Astrocyte of the cerebellum (primary cell): ENCODE measurements around the gene INTS1.
"Not testable (repeated sequence)": the region's sequence is repeated elsewhere in the genome, so short reads cannot be mapped to it uniquely, and the experiment has no call there.

Experiments used
- DNase-seq: peaks from one replicate; pipeline ENCODE4 v3.0.0-alpha.2; 2011; ENCODE audit warnings: low read depth
- H3K4me3 ChIP-seq: 2 replicates; pipeline ENCODE4 v1.5.1; 2011; ENCODE audit warnings: mild to moderate bottlenecking, low read depth, low read length, moderate library complexity
- in situ Hi-C: cut with HindIII; loops from 2 replicates; pipeline ENCODE4 v1.10.0; 2017; ENCODE audit warnings: low sequenced_read_pairs
- TF ChIP-seq, protein P1 (sequence below): IDR thresholded peaks from 2 replicates; pipeline ENCODE4 v1.5.1; 2012; ENCODE audit warnings: low read length, low read depth, moderate library complexity, mild to moderate bottlenecking; ENCODE audit errors: missing control alignments

Gene INTS1

DNA sequence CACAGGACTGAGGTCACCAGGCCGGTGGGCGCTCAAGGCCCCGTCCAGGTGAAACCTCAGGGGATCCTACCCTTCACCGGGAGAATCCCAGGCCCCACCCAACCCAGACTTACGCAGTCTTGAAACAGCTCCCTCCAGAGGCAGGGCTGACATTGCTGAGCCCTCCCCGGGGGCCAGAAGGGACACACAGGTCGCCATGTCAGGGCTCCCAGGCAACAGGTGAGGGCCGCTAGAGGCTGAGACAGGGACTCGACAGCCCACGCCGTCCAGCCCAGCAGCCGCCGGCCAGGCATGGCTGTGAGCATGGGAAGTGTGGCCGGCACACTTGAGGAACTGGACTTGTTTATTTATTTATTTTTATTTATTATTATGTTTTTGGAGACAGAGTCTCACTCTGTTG lies 55.2 kb downstream of the INTS1 start:
- TF ChIP-seq, protein P1, sequence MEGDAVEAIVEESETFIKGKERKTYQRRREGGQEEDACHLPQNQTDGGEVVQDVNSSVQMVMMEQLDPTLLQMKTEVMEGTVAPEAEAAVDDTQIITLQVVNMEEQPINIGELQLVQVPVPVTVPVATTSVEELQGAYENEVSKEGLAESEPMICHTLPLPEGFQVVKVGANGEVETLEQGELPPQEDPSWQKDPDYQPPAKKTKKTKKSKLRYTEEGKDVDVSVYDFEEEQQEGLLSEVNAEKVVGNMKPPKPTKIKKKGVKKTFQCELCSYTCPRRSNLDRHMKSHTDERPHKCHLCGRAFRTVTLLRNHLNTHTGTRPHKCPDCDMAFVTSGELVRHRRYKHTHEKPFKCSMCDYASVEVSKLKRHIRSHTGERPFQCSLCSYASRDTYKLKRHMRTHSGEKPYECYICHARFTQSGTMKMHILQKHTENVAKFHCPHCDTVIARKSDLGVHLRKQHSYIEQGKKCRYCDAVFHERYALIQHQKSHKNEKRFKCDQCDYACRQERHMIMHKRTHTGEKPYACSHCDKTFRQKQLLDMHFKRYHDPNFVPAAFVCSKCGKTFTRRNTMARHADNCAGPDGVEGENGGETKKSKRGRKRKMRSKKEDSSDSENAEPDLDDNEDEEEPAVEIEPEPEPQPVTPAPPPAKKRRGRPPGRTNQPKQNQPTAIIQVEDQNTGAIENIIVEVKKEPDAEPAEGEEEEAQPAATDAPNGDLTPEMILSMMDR: no peak
- DNase-seq: no peak
- in situ Hi-C loops: no loop called here
- H3K4me3 ChIP-seq: no peak overlapping the region

DNA sequence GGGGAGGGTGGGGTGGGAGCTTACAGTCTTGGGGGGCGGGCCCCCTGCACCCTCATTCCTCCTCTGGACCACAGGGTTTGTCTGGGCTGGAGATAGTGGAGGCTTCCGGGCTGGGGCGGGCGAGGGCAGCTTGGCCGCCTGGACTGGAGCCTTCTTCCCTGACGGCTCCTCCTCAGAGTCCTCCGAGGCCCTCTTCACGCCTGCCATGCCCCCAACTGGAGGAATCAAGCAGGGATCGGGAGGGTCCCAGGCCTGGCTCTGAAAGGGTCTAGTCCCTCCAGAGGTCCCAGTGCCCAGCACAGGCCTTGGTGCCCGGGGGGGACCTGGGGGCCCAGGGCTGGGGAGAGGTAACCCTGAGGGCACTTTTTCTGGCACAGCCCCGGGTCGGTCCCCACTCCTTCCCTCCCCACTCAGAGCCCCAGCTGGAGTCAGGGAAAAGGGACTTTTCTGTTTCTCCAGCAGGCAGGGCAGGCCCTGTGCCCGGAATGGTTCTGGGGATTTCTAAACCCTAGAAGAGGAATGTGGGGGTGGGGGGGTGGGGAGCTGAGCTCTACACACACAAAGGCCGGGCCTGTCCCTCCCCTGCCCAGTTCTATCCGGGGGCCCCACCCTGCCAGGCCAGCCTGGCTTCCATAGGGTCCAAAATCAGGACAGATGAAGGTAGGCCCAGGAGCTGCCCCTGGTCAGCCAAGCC lies 56.5 kb downstream of the INTS1 start:
- no peak for DNase-seq
- in situ Hi-C loops: no loop called here
- H3K4me3 ChIP-seq: no peak overlapping the region
- TF ChIP-seq, protein P1: no peak

DNA sequence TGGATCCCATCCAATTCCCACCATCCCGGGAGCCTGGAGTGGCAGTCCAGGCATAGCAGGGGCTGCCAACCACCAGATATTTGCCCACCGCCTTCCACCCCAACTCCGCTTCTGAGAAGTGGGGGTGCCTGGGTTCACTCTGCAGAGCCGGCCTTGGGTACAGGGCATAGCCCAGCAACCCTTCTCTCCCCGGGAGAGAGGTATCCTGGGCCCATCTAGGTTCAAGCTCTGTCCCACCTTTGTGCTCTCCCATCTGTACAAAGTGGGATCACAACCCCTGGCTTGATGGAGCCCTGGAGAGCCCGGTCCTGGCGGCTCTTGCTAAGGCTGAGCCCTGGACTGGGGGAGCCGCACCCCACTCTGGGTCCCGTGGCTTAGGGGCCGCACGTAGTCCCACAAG lies 57.1 kb downstream of the INTS1 start:
- no peak overlapping the region for H3K4me3 ChIP-seq
- DNase-seq: no peak
- in situ Hi-C loops: no loop called here
- TF ChIP-seq, protein P1: no peak

DNA sequence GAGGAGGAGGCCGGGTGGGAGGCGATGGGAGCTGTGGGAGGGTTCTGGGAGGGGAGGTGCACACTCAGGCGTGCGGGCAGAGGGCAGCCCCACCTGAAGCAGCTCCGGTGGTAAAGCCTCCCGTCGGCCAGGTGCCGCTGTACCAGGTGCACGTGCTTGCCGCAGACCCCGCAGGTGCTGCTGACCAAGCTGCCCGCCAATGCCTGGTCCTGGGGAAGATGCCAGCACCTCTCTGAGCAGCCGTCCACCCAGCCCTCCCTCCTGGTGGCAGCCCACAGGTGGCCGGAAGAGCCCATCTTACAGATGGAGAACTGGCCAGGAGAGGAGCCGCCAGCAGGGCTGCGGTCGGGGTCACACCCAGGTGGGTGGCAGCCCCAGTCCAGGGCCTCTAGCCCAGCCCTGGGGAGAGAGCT lies 57.6 kb downstream of the INTS1 start:
- in situ Hi-C loops: no loop called here
- no peak for DNase-seq
- TF ChIP-seq, protein P1: no peak
- no peak overlapping the region for H3K4me3 ChIP-seq

DNA sequence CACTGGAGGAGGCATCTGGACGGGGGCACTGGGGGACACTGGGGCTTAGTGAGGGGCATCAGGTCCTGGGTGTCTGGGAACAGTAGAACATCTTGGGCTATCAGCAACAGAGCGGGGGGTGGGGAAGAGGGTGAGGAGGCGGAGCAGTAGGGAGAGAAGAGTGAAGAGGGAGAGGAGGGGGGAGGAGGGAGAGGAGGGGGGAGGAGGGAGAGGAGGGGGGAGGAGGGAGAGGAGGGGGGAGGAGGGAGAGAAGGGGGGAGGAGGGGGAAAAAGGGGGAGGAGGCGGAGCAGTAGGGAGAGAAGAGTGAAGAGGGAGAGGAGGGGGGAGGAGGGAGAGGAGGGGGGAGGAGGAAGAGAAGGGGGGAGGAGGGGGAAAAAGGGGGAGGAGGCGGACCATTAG lies 58.2 kb downstream of the INTS1 start:
- H3K4me3 ChIP-seq, in situ Hi-C loops, DNase-seq: not testable (repeated sequence)

DNA sequence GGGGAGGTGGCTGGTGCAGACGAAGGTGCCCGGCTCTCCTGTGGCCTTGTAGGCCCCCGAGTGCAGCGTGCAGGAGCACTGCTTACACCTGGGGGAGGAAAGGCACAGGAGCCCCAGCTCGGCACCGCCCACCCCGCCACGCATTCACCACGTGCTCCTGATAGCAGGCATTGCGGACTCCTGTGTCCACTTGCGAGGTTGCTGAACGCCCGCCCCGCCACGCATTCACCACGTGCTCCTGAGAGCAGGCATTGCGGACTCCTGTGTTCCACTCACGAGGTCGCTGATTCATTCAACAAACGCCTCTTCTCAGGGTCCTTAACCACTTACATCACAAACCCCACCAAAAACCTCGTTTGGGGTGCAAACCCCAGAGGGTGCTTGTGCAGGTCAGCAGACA lies 58.8 kb downstream of the INTS1 start:
- in situ Hi-C loops: no loop called here
- TF ChIP-seq, protein P1: no peak
- no peak overlapping the region for H3K4me3 ChIP-seq
- DNase-seq: no peak

DNA sequence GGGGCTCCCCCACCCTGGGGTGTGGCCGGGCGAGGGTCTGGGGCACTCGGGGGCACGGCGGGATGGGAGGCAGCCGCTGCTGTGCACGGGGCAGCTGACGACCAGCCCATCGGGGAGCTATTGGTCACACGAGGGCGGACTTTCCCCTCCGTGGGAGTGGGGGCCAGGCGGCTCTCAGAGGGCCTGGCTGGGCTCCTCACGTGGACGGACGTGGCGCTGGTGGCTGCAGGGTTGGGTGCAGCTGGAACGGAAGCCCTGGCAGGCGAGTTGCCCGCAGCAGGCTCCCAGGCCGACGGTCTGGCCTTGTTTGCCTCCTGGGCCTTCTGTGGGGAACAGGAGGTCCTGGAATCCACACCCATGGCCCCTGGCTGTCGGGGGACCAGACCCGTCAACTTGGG lies 59.3 kb downstream of the INTS1 start:
- DNase-seq: no peak
- TF ChIP-seq, protein P1: no peak
- H3K4me3 ChIP-seq: no peak overlapping the region
- in situ Hi-C loops: no loop called here
